ENCODE measurements around the gene KLHL22.

KLHL22 gene

DNA sequence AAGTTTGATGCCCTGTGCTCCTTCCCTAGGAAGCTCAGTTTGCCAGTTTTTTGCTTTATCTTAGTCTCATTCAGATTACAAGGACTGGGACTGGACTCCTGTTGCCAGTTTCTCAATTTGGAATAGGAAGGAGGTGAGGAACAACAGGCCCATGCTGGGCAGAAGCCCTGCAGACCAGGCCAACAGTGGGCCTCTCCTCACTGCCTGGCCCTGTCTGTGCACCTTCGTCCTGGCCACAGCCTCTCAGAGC lies 35.5 kb upstream of the KLHL22 start:
- FAIRE-seq (no peak), DNase-seq (ENCODE audit: insufficient read length, low spot score) (no peak)
- TF ChIP-seq POLR2A (IDR thresholded peaks at IDR 0.05; ENCODE audit: low read depth, low read length), result peak; percentile 40; the same call in 1 of the 2 replicates

DNA sequence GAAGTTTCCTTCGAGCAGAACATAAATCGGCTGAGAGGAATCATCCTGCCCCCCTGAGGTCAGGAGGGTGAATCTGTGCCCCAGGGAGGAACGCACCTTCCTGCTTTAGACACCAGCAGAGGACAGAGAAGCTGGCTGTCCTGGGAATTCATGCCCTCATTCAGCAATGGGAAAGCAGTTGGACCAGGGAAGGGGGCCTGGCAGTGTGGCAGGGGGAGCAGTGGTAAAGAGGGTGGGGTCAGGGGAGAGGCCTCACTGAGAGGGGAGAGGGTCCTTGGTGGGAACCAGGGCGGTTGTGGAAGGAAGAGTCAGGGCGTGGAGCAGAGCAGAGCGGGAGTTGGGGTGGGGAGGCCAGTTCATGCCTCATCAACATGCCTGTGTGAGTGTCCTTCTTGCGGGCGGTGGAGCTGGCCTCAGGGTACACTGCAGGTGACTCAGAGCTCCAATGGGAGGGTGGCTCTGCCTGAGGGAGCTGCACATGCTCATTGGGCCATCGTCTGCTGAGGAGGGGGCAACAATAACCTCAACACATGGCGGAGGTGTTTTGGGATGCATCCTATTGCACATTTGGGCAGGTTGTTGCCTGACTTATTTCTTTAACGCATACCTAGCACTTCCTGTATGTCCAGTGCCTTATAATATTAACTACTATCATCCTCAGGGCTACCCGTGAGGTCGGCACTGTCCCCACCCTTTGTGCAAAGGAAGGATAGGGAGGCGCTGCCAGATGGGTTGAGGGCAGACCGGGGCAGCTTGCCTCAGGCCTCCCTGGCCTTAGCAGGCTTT lies 35.0 kb upstream of the KLHL22 start:
- no peak for TF ChIP-seq POLR2A (IDR thresholded peaks at IDR 0.05; ENCODE audit: low read depth, low read length)

DNA sequence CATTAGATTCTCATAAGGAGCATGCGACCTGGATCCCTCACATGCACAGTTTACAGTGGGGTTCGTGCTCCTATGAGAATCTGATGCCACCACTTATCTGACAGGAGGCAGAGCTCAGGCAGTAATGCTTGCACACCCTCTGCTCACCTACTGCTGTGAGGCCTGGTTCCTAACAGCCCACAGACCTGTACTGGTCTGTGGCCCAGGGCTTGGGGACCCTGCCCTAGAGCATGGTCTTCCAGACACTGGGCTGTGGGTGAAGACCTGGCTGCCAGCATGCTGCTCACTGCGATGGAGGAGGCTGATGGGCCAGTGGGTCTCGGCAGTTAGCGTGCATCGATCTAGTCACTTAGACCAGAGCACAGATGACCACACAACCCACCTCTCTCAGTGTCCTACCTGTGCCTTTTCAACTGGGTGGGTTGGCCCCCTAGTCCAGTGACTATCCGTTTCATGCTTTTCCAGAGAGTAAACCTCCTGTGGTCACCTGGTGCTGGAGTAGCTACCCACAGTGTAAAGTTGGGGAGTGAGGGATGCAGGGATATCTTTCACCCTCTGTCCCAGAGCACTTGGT lies 32.9 kb upstream of the KLHL22 start:
- FAIRE-seq (no peak), DNase-seq (ENCODE audit: insufficient read length, low spot score) (no peak)
- no peak for TF ChIP-seq POLR2A (IDR thresholded peaks at IDR 0.05; ENCODE audit: low read depth, low read length)

More for the DNA sequence above, 35.0 kb upstream of the KLHL22 start:
- peak; percentile 60 for FAIRE-seq
- peak; percentile 59 for DNase-seq (ENCODE audit: insufficient read length, low spot score)

DNA sequence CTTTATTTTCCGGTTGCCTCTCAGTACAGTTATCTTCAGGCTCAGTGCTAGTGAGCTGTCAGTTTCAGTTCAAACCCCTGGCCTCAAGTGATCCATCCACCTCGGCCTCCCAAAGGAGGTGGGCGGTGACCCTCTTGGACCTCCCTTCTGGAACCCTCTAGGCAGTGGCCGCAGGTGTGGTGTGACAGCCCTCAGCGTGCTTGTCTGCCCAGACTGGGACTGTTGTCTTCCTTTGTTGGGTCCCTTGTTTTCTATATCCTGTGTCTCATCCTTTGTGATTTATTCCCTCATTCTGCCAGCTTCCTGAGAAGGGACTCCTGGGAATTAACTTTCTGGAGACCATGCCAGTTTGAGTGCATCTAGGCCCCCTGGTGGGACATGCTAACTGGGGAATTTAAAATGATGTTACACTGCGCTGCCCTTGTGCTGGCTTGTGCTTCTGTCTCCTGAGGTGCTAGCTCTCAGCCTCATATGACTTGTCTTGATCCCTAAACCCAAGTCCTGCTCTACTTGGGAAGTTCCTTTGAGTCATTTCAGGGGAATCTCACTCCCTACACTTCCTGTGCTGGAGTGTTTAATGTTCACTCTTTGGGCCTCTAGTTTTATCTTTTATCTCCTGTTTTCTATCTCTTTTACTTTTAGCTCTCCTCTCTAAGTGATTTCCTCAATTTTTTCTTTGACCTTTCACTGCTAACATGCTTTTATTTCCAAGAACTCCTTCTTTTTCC lies 31.2 kb upstream of the KLHL22 start:
- DNase-seq (ENCODE audit: insufficient read length, low spot score) (no peak), FAIRE-seq (peak; percentile 74)
- TF ChIP-seq POLR2A (IDR thresholded peaks at IDR 0.05; ENCODE audit: low read depth, low read length), result no peak

DNA sequence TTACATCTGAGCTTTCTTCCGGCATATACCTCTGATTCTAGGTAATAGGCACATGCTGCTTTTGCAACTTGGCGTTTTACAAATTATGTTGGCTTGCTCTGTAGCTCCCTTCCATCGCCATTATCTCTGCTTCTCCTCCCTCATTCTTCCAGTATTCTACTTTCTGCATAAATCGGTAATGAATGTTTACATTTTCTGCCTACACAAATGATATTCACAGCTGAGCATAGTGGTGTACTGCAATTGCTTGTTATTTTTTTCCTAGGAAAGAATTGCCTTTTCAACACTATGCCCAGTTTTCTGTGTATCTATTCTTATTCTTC lies 30.7 kb upstream of the KLHL22 start:
- TF ChIP-seq POLR2A (IDR thresholded peaks at IDR 0.05; ENCODE audit: low read depth, low read length), result no peak
- FAIRE-seq (no peak), DNase-seq (ENCODE audit: insufficient read length, low spot score) (no peak)

DNA sequence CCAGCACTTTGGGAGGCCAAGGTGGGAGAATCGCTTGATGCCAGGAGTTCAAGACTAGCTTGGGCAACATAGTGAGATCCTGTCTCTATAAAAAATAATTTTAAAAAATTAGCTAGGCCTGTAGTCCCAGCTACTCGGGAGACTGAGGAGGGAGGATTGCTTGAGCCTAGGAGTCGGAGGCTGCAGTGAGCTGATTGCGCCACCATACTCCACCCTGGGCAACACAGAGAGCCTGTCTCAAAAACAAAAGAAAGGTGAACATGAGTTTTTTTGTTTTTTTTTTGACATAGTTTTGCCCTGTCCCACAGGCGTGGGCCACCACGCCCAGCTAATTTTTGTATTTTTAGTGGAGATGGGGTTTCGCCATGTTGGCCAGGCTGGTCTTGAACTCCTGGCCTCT lies 29.5 kb upstream of the KLHL22 start:
- TF ChIP-seq POLR2A (IDR thresholded peaks at IDR 0.05; ENCODE audit: low read depth, low read length), result no peak
- FAIRE-seq (no peak), DNase-seq (ENCODE audit: insufficient read length, low spot score) (no peak)

DNA sequence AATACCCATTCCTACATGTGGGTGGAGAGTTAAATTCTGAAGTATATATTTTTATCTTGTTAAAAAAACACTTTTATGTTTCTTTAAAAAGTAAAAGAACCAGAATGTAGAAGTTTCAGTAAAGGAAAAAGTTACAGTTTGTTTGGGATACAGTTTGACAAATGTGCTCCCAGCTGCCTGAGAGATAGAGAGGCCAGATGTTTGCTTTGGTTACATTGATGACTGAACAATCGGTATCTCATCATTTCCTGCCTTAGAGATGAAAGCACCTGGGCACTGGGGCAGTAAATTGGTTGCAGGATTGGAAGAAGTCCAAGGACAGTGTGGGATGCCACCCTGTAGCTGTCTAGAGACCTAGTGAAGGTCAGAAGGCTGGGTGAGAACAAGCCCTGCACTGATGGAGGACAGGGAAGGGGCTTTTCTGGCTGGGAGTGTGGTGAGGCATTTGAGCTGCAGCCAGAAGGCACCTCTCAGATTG lies 28.4 kb upstream of the KLHL22 start:
- DNase-seq (ENCODE audit: insufficient read length, low spot score) (no peak), FAIRE-seq (no peak)
- TF ChIP-seq POLR2A (IDR thresholded peaks at IDR 0.05; ENCODE audit: low read depth, low read length), result no peak

DNA sequence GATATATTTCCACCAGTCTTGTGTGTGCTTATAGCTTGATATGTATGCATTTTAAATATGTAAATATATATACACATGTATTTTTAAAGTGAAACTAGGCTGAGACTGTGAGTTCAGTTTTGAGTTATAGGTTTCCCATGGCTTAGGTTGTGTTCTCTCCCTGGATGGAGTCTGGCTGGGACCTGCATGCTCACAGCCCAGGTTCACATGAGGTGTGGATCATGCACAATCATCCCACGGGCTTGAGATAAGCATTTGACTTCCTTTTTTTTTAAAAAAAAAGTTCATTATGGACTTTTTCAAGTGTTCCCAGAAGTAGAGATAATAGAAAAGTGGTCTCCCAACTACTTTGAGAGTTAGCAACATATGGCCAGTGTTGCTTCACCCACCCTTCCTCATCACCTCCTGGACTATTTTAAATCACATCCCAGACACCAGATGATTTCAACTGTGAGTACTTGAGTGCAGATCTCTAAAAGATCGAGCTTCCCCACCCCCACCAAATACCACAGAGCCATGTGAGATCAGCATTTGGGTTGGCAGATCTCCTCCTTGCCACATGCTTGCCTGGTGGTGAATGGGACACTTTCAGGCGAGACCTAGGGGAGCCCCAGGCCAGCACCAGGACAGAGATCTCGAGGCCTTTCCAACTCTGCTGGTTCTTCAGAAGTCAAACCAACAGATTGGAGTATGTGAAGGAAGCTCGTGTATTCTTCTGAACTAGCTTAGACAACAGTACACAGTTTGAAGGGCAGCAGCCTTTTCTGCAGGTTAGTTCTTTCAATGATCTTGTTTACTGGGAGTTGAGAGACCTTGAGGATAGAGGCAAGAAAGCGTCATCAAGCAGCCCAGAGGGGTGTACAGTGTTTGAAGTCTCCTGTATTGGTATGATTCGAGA lies 27.7 kb upstream of the KLHL22 start:
- FAIRE-seq, result no peak
- DNase-seq (ENCODE audit: insufficient read length, low spot score), result no peak
- TF ChIP-seq POLR2A (IDR thresholded peaks at IDR 0.05; ENCODE audit: low read depth, low read length), result no peak

DNA sequence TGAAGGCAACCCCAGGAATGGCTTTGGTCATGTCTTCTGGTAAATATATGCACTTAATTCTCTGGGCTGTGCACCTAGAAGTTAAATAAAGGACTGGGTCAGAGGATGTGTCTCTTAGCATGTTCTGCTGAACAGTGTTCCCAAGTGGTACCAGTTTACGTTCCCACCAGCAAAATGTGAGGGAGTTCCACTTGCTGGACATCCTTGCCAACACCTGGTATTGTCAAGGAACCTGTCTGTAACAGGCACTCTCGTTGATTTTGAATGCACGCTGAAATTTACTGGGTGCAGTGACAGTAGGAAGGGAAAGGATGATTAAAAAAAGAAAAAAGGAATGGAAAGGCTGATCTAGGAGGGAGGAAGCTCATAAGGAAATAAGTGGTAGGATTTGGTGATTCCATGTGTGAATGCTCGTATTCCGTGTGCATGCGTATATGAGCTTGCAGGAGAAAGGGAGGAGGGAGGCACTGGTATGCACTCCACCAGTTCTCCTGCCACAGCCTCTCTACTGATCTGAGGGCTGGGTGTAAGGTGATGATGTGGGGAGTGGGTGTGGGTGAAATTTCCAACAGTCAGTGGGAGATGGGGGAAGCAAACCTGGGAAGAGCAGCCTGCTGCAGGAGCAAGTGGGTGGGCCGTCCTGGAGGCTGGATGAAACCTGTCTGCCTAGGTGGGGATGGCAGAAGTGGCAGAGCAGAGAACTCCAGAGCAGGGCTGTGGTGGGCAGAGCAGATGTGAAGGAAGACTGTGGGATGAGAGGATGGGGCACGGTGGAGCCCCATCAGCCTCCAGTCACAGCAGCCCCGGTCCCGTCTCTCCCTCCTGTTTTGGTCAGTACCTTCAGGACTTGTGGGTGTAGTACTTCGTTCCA lies 26.8 kb upstream of the KLHL22 start:
- no peak for FAIRE-seq
- TF ChIP-seq POLR2A (IDR thresholded peaks at IDR 0.05; ENCODE audit: low read depth, low read length), result no peak
- DNase-seq (ENCODE audit: insufficient read length, low spot score), result no peak

DNA sequence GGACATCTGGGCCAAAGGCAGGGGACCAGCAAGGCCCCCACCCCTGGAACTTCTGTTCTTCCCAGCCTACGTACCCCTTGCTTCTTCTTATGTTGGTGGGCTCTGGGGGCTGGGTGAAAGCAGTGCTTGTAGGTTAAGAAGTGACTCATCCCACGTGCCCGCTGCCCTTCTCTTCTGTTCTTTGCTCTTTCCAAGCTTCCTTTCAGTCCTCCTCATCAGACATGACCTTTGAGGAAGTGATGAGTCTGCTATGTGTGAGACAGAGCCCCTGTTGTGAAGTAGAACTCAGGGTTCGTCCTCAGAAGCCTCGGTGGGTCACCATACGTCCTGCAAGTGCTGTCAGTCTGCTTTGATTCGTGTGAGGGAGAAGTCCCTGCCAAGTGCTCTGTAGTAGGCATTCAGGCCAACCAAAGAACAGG lies 24.5 kb upstream of the KLHL22 start:
- no peak for TF ChIP-seq POLR2A (IDR thresholded peaks at IDR 0.05; ENCODE audit: low read depth, low read length)
- no peak for DNase-seq (ENCODE audit: insufficient read length, low spot score)
- no peak for FAIRE-seq

DNA sequence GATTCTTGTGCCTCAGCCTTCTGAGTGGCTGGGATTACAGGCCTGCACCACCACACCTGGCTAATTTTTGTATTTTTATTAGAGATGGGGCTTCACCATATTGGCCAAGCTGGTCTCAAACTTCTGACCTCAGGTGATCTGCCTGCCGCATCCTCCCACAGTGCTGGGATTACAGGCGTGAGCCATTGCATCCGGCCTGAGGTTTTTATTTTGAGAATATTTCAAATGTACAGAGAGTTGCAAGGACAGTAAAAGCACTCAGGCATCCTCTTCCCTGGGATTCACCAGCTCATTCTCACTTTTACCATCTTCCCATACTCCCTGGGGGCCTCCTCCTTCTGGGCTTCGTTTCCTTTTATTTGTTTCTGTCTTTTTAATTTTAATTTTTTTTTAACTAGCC lies 24.0 kb upstream of the KLHL22 start:
- TF ChIP-seq POLR2A (IDR thresholded peaks at IDR 0.05; ENCODE audit: low read depth, low read length), result no peak
- FAIRE-seq, result no peak
- no peak for DNase-seq (ENCODE audit: insufficient read length, low spot score)

DNA sequence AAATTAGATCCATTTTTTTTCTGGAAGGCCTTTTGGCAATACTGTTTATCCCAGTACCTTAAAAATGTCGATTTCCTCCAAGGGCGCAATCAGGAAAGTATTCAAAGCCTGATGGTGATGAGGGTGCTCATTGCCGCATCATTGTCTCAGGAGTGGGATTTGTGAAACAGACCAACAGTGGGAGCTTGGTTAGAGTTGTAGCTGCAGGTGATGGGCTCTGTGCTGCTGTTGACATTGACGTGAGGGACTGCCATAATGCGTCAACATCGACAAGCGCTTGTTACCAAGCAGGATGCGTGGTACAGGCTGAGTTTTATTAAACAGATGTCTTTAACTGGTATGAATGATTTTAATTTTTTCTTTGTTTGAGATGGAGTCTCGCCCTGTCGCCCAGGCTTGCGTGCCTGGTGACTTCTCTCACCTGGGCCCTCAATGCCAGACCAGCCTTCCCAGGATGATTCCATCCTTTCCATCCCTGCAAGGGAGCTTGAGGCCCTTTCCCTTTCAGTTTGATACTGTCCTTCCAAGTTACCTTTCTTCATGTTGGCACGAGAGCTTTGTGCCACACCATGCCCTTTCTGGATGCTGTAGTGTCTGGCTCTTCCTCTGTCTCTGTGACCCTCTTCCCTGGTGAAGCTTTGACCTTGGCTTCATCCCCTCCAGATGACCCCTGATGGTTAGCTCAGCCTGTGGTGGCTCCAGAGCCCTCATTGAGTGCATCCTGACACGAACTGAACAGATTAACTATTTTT lies 22.4 kb upstream of the KLHL22 start:
- TF ChIP-seq POLR2A (IDR thresholded peaks at IDR 0.05; ENCODE audit: low read depth, low read length), result no peak
- no peak for DNase-seq (ENCODE audit: insufficient read length, low spot score)
- no peak for FAIRE-seq
